Right ventricle myocardium superior (tissue), 1 donor: ENCODE measurements around the gene CAPN10. TPM values are rescaled to one million over a fixed set of nuclear protein-coding genes. Genes with fewer than 3 reads are reported as not detected.
"Not testable (repeated sequence)": the region's sequence is repeated elsewhere in the genome, so short reads cannot be mapped to it uniquely, and the experiment has no call there.

ENCODE experiments used
- ATAC-seq: fragments of 200-7000 bp; cut with Tn5 transposase; one replicate; pipeline ENCODE4 v1.9.1; 2020; ENCODE audit warnings: mild to moderate bottlenecking; ENCODE audit not compliant: poor library complexity
- DNase-seq: peaks from one replicate; pipeline ENCODE4 v3.0.0-alpha.2; 2020
- intact Hi-C: fragments of 100-400 bp; cut with DNase I; formaldehyde crosslinking; loops from one replicate; pipeline ENCODE4 v1.11.2; 2022
- total RNA-seq: library from RNA; stranded (reverse); fragmentation: NEBNext Ultra II Directional; extraction: Animal tissue kit (Norgen Biotek cat#: 25700); gene quantifications from one replicate; pipeline ENCODE4 v1.2.1, GENCODE V29; 2021
- donor health status: DM: no; HTN: yes; CAD: no; lungs with severe emphysema.

The CAPN10 gene
- total RNA-seq, 1 donor from 2014 or later = 49.7 TPM

GRCh38 chr2:240613781-240614180 lies 27.2 kb downstream of the CAPN10 start:
- ATAC-seq (no peak), DNase-seq (no peak)
- intact Hi-C loops = no loop called here

GRCh38 chr2:240614391-240614790 lies 27.9 kb downstream of the CAPN10 start:
- intact Hi-C loops = no loop called here
- DNase-seq (peak; percentile 13), ATAC-seq (no peak)

GRCh38 chr2:240615396-240615795 lies 28.9 kb downstream of the CAPN10 start:
- intact Hi-C loops = no loop called here
- no peak for DNase-seq
- ATAC-seq = no peak

- ATAC-seq (no peak), DNase-seq (peak; percentile 26)
- intact Hi-C loops = no loop called here
Observed at GRCh38 chr2:240615820-240616547, 29.4 kb downstream of the CAPN10 start.

GRCh38 chr2:240616860-240617666 lies 30.5 kb downstream of the CAPN10 start:
- ATAC-seq, intact Hi-C loops: not testable (repeated sequence)

GRCh38 chr2:240618776-240619175 lies 32.2 kb downstream of the CAPN10 start:
- intact Hi-C loops = no loop called here

More at GRCh38 chr2:240616860-240617666, 30.5 kb downstream of the CAPN10 start:
- DNase-seq = peak; percentile 17

GRCh38 chr2:240619506-240620148 lies 33.1 kb downstream of the CAPN10 start:
- intact Hi-C loops = no loop called here
- peak; percentile 18 for DNase-seq

More at GRCh38 chr2:240618776-240619175, 32.2 kb downstream of the CAPN10 start:
- no peak for ATAC-seq
- DNase-seq = peak; percentile 3

GRCh38 chr2:240620149-240620731 lies 33.7 kb downstream of the CAPN10 start:
- DNase-seq (peak; percentile 29), ATAC-seq (no peak)
- intact Hi-C loops = no loop called here

More at GRCh38 chr2:240619506-240620148, 33.1 kb downstream of the CAPN10 start:
- ATAC-seq = no peak

GRCh38 chr2:240620859-240621258 lies 34.3 kb downstream of the CAPN10 start:
- ATAC-seq = no peak
- no peak for DNase-seq
- intact Hi-C loops = no loop called here

- DNase-seq (peak; percentile 33), ATAC-seq (no peak)
- intact Hi-C loops = no loop called here
Observed at GRCh38 chr2:240622060-240622411, 35.5 kb downstream of the CAPN10 start.

- intact Hi-C loops = no loop called here
- ATAC-seq (no peak), DNase-seq (peak; percentile 55)
Observed at GRCh38 chr2:240622531-240623235, 36.1 kb downstream of the CAPN10 start.

- DNase-seq = peak; percentile 17
- ATAC-seq = no peak
- intact Hi-C loops = no loop called here
Observed at GRCh38 chr2:240623531-240624010, 37.0 kb downstream of the CAPN10 start.

GRCh38 chr2:240624011-240624949 lies 37.7 kb downstream of the CAPN10 start:
- peak; percentile 37 for DNase-seq
- ATAC-seq = peak; percentile 16
- intact Hi-C loops = no loop called here

GRCh38 chr2:240624950-240625621 lies 38.6 kb downstream of the CAPN10 start, which contains the start of gene GPR35:
GPR35 (plus strand) TSS chr2:240625480; CDS start chr2:240629953, 4,473 bp downstream.
- ATAC-seq = peak; percentile 43
- DNase-seq = peak; percentile 64
- intact Hi-C loops = no loop called here

- intact Hi-C loops = no loop called here
- ATAC-seq = peak; percentile 31
- DNase-seq = peak; percentile 68
Observed at GRCh38 chr2:240626531-240627300, 40.2 kb downstream of the CAPN10 start.
